ENCODE measurements around the gene CCDC32.

CCDC32 gene

GRCh38 chr15:40511472-40512133 lies 53.2 kb downstream of the CCDC32 start:
- FAIRE-seq, result no peak

GRCh38 chr15:40511093-40511471 lies 53.8 kb downstream of the CCDC32 start:
- FAIRE-seq, result no peak

- FAIRE-seq, result no peak
These were observed 54.6 kb downstream of the CCDC32 start for GRCh38 chr15:40510201-40510600.

GRCh38 chr15:40508216-40508615 lies 56.6 kb downstream of the CCDC32 start:
- no peak for FAIRE-seq

- no peak for FAIRE-seq
These were observed 57.8 kb downstream of the CCDC32 start for GRCh38 chr15:40506964-40507571.

All from colon (tissue), 2 donors.